HG03139 (cell line): ENCODE data around the gene PRKAR1B.
"Not testable (repeated sequence)": the region's sequence is repeated elsewhere in the genome, so short reads cannot be mapped to it uniquely, and the experiment has no call there.

Source experiments
- ATAC-seq: cut with Tn5 transposase; IDR thresholded peaks from one replicate; pipeline ENCODE4 v1.9.1; 2021; ENCODE audit not compliant: unreplicated experiment

The PRKAR1B gene

DNA sequence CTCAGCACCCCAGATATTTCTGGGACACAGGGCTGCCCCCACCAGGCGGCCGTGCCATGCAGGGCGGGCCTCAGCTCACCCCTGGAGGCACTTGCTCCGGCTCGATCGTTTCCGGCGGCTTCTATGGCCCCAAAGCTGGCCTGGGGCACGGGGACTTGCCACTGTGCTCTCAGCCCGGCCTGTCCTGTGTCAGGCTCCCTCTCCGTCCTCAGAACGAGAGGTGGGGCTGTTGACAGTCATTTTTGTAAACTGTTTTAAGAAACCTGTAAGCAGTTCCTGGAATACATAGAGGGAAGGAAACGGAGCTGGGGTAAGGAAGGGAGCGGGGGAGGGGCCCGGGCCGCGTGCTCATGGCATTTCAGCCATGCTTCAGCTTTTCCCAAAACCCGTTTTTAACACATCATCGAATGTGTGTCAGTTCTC is 30.7 kb upstream of the PRKAR1B start:
- ATAC-seq: no peak

DNA sequence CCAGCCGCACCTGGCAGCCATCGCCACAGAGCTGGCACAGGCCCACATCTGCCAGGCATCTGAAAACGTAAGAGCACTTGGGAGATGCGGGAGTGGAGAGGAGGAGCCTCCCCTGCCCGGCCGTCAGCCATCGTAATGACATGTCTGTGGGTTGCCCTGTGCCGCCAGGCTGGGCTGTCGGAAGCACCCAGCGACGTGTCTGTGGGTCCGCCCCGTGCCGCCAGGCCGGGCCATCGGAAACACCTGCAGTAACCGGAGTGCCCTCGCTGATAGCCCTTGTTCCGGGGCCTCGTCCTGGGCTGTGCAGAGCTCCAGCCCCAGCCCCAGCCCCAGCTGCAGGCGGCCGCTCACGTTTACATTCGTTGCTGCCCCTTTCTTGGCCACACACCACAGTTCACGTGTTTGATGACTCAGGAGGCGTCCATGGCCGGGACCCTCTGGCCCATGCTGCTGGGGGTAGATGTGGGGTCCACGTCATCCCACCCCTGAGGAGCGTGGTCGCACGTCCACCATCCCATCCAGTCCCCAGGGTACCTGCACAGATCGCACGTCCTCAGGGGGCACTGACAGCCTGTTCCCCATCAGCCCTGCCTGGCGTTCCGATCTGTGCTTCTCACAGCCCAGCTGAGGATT is 30.0 kb upstream of the PRKAR1B start:
- ATAC-seq: no peak

DNA sequence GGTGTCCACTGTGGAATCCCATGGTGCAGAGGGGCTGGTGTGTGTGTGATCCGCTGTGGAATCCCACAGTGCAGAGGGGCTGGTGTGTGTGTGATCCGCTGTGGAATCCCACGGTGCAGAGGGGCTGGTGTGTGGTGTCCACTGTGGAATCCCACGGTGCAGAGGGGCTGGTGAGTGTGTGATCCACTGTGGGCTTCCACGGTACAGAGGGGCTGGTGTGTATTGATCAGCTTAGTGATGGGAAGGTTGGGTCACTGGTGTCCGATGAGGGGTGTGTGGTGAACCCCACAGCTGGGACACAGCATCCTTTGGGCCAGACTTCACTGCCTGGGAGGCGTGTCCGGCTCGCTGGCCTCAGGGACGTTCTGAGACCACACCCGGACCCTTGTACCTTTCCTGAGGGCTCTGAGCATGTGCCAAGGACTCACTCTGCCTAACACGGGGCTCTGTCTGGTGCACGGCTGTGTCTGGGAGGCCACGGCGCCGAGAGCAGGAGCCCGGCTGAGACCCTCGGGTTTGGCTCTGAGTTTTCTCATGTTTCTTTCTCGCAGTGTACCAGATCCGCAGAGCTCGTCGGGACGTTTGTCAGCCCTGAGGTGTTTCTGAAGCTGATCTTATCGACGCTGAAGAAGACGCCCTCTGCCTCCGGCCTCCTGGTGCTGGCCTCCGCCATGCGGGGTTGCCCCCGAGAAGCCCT is 29.3 kb upstream of the PRKAR1B start:
- no peak for ATAC-seq

DNA sequence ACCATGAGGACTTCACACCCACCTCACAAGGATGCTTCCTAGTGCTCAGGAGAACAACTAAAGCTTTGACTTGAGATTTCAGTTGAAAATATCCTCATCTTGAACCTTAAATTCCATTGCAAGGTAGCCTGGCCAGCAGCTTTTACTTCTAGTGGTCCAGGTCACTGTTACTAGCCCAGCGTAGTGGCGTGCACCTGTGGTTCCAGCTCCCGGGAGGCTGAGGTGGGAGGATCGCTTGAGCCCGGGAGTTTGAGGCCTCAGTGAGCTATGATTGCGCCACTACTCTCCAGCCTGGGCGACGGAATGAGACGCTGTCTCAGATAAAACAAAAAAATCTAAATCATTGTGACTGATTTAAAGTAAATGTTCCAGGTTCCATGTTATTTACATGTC is 28.3 kb upstream of the PRKAR1B start:
- no peak for ATAC-seq

DNA sequence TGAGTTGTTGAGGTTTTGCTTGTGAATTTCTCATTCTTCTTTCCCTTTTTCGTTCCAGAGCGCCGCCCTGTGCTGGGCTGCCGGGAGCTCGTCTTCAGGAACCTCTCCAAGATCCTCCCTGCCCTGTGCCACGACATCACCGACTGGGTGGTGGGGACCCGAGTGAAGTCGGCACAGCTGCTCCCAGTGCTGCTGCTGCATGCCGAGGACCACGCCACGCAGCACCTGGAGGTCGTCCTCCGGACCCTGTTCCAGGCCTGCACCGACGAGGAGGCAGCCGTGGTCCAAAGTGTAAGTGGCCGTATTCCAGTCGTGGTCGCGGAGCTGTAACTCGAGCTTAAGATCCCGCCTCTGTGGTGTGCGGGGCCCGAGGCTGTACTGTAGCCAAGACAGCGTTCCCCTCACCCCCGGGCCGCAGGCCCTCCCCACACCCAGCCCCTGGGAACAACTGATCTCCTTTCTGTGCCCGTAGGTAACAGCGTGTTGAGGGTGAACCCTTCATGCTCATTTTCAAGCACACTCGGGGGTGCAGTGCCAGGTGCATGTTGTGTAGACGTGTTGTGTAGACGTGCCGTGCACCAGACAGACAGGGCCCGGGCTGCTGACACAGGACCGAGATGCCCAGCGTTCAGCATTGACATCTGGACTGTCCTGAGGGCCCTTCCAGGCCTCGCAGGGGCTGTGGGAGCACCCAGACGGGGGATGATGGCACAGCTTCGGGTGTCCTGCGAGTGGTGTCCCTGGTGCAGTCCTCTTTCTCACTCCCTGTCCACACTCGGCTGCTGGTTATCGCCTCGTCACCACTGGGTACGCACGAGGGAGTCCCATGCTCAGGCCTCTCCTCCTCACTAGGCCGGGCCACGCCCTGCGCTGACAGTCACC is 27.7 kb upstream of the PRKAR1B start:
- no peak for ATAC-seq

DNA sequence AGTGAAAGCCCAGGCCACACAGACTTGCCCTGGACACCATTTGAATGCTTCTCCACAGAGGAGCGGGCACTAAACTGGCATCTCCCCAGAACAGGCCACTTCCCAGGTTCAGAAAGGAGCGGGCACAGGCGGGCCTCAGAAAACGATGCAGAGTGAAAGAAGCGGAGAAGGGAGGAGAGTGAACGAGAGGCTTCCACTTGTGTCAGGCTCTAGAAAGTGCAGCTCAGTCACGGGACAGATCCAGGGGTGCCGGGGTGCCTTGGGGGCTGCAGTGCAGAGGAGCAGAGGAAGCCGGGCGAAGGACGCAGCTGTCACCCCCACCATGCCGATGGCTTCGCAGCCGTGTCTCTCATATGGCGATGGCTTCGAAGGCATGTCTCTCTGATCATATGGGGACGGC is 26.1 kb upstream of the PRKAR1B start:
- ATAC-seq: no peak

DNA sequence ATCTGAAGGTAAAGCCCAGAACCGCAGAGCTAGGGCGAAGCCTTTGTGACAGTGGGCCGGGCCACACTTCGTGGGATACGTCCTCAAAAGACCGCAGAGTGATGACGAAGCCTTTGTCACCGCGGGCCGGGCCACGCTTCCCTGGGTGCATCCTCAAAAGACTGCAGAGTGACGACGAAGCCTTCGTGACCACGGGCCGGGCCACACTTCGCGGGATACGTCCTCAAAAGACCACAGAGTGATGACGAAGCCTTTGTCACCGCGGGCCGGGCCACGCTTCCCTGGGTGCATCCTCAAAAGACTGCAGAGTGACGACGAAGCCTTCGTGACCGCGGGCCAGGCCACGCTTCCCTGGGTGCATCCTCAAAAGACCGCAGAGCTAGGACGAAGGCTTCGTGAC is 25.2 kb upstream of the PRKAR1B start:
- ATAC-seq: not testable (repeated sequence)

DNA sequence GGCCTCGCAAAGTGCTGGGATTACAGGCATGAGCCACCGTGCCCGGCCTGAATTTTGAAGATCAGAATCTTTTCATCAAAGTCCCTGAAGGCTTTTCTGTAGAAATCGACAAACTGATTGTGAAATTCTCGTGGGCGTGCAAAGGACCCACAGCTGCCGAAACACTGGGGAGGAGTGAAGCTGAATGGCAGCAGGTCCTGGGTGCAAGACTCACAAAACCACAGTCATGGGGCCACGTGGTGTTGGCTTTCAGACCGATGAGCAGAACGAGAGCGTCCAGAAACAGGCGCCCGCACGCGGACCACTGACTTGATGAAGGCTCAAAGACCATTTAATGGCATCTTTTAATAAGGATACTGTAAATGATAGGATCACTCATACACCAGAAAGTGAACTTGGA is 24.7 kb upstream of the PRKAR1B start:
- no peak for ATAC-seq

DNA sequence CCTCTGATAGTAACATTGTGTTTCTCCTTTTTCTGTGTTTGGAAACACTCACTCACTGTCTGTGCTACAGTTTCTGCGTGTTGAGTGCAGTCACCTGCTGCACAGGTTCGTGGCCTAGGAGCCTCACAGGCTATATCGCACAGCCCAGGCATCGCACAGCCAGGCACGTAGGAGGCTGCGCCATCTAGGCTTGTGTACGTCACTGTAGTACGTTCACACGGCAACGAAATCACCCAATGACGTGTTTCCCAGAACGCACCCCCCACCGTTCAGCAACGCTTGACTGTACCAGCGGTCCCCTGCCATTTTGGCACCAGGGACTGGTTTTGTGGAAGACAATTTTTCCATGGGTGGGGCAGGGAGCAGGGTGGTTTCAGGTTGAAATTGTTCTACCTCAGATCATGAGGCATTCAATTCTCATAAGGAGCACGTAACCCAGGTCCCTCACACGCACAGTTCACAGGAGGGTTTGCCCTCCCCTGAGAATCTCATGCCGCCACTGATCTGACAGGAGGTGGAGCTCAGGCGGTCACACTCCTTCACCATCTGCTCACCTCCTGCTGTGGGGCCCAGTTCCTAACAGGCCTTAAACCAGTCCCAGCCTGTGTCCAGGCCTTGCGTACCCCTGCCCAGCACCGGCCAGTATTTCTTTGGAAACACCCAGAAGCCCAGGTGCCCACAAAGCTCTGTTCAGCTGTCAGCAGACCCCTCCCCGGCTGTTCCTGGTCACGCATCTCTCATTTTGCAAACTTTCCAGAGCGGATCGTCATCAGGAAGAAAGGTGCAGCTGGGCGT is 23.2 kb upstream of the PRKAR1B start:
- ATAC-seq: no peak

DNA sequence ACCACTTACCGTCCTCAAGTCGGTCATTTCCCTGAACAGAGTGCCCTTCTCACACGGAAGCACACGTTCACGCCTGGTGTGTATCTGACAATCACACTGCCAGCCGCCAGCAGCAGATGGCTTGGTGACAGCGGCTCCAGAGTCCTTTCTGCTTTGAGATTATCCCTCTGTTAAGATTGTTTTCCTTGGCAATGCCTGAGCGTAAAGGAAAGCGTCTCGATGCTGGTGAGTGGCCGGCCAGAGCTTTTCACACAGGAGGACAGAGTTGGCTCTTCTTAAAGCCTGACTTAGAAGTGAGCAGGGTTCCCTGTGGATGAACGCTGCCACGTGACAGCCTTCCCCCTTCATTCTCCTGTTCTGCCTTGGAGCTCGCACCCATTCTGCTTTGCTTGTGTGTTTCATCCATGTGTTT is 22.1 kb upstream of the PRKAR1B start:
- no peak for ATAC-seq

DNA sequence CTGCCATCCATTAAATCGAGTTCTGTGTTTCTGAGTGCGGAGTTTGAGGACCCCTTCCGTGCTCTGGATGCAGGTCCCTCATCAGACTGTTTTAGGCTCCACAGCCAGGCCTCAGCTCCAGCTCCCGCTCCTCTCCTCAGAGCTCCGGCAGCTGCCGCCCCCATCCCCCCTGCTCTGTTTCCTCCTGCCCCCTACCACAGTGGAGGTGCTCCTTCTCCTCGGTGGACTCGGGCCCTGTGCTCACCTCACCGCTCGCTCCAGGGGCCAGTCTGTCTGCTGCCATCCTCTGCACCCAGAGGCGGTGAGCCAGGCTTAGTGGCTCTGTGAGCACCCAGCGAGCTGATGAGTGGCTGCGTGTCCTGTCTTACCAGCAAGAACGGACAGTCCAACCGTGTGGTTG is 21.4 kb upstream of the PRKAR1B start:
- ATAC-seq: no peak

DNA sequence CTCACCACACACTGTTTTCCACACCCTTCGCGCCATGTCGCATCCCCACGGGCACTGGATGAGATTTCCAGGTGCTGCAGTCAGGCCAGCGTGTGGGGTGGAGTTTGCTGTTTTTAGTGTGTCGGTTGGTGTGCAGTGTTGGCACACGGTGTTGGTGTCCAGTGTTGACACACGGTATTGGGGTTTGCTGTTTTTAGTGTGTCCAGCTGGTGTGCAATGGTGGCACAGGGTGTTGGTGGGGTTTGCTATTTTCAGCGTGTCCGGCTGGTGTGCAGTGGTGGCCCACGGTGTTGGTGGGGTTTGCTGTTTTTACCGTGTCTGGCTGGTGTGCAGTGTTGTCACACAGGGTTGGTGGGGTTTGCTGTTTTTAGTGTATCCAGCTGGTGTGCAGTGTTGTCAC is 20.1 kb upstream of the PRKAR1B start:
- no peak for ATAC-seq

DNA sequence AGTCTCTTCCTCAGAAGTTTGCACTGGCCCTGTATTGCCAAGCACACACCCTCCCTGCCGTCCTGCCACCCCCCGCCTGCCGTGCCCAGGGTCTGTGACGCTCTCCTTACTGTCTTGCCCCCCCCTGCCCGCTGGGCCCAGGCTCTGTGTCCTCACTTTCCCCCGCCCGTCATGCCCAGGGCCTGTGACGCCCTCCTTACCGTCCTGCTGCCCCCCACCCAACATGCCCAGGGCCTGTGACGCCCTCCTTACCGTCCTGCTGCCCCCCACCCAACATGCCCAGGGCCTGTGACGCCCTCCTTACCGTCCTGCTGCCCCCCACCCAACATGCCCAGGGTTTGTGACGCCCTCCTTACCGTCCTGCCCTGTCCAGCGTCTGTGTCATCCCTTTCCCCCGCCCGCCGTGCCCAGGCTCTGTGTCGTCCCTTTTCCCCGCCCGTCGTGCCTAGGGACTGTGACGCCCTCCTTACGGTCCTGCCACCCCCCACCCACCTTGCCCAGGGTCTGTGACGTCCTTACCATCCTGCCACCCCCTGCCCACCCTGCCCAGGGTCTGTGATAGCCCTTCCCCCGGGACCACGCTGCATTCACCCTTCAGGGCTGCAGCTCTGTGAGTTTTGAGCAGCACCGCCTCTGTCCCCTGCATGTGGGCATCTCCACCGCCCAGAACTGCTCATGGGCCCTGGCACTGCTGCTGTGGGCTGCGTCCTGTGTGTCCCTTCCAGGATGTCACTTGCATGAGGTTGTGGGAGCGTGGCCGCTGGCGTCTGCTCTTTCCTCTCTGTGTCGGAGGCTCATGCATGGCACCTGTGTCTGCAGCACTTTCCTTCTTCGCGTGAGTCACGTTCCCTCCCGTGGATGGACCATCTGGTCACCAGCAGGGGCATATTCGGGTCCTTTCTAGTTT is 19.3 kb upstream of the PRKAR1B start:
- ATAC-seq: no peak

DNA sequence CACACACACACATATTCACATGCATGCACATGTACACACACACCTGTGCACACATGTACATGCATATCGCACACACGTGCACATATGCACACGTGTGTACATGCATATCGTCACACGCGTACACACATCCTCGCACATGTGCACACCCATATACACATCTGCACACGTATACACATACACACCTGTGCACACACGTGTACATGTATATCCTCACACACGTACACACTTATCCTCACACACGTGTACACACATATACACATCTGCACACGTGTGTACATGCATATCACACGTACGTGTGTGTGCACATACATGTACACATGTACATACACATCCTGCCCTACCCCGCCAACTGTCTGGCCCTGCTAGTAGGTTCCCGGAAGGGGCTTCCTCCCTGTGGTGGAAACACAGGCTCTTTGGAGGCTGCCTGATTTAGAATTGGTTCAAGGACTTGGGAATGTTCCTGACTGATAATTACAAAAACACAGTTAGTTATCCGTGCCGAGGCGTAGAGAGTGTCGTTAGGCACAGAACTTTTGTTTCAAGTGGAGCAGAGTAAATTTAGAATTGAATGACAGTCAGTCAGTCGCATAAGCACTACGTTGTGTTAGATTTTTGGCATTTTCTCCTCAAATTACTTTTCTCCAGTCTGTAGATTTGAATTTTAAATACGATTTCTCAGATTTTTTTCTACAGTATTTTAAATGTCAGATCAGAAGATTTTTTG is 18.5 kb upstream of the PRKAR1B start:
- no peak for ATAC-seq

DNA sequence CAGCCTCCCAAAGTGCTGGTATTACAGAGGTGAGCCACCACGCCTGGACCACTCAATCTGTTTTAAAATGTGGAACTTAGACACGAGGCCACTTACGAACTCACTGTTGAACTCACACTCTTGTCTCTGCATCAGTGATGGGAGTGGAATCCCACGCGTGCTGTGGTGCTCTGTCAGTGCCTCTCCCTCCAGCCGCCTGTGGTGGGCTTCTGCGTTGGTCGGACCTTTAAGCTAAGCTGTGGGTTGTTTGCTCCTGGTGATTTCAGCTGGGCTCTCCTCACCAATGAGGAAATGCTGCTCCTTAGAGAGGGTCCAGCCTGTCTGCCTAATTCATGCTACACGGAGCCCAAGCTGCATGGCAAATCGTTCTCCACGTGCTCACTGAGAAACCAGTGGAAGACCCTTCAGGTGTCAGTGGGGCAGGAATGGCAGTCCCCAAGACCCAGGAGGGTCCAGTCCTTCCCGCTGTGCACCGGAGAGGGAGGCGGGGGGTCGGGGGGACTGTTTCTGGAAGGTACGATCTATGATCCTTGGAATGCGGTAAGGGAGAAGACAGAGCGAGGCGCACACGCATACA is 17.9 kb upstream of the PRKAR1B start:
- ATAC-seq: no peak

DNA sequence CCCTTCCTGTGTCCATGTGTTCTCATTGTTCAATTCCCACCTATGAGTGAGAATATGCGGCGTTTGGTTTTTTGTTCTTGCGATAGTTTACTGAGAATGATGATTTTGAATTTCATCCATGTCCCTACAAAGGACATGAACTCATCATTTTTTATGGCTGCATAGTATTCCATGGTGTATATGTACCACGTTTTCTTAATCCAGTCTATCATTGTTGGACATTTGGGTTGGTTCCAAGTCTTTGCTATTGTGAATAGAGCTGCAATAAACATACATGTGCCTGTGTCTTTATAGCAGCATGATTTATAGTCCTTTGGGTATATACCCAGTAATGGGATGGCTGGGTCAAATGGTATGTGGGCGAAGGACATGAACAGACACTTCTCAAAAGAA is 17.0 kb upstream of the PRKAR1B start:
- not testable (repeated sequence) for ATAC-seq

DNA sequence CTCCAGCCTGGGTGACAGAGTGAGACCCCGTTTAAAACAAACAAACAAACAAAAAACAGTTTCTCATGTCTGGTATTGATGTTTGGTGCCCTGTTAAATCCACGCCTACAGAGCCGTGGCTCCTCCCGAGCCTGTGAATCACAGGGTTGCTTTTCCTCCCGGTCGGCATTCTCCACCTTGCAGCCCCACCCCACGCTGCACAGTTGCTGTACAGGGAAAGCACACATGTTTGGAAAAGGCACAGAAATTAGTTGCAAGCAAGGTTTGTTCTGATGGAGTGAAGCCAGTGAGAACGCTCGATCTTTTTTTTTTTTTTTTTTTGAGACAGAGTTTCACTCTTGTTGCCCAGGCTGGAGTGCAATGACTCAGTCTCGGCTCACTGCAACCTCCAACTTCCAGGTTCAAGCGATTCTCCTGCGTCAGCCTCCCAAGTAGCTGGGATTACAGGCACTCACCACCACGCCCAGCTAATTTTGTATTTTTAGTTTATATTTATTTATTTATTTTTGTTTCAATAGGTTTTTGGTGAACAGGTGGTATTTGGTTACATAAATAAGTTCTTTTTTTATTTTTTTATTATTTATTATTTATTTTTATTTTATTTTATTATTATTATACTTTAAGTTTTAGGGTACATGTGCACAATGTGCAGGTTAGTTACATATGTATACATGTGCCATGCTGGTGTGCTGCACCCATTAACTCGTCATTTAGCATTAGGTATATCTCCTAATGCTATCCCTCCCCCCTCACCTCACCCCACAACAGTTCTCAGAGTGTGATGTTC is 16.5 kb upstream of the PRKAR1B start:
- ATAC-seq: not testable (repeated sequence)

DNA sequence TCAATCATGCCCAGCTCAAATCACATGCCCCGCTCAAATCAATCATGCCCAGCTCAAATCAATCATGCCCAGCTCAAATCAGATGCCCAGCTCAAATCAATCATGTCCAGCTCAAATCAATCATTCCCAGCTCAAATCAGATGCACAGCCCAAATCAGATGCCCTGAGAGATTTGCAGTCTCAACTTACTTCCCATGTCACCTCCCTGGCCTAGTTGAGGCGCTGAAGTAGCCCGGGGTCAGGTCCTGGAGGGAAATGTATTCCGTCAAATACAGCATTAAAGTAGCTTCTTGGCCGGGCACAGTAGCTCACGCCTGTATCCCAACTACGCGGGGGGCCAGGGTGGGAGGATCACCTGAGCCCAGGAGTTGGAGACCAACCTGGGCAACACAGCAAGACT is 15.7 kb upstream of the PRKAR1B start:
- ATAC-seq: no peak
